HL-60 (cell line): ENCODE measurements around the gene DOCK8.

Experiments
- DNase-seq, 2 experiments: peaks; one replicate each; pipeline ENCODE4 v3.0.0-alpha.2; 2010 to 2020; ENCODE audit warnings: low read depth in 1 of 2, low spot score in 1 of 2
- H3K27ac ChIP-seq: fragments of 250-450 bp; sonication (Bioruptor Pico); replicated peaks from 2 replicates; pipeline ENCODE4 v1.5.1; 2020; ENCODE audit warnings: mild to moderate bottlenecking, moderate library complexity
- H3K27me3 ChIP-seq: fragments of 250-450 bp; sonication (Bioruptor Pico); 2 replicates; pipeline ENCODE4 v1.5.1; 2021; ENCODE audit warnings: mild to moderate bottlenecking, moderate library complexity; ENCODE audit not compliant: insufficient read depth, poor library complexity, severe bottlenecking
- H3K4me3 ChIP-seq: replicated peaks from 2 replicates; pipeline ENCODE4 v1.5.1; 2011; ENCODE audit warnings: mild to moderate bottlenecking, control low read depth, low read length; ENCODE audit not compliant: insufficient read depth
- GABPA ChIP-seq: IDR thresholded peaks from 2 replicates; pipeline ENCODE4 v1.6.1; 2012; ENCODE audit warnings: low read depth
- POLR2AphosphoS5 ChIP-seq: IDR thresholded peaks from 2 replicates; pipeline ENCODE4 v1.6.1; 2012; ENCODE audit warnings: low read depth
- SPI1 ChIP-seq: IDR thresholded peaks from 2 replicates; pipeline ENCODE4 v1.6.1; 2012; ENCODE audit warnings: low read depth, mild to moderate bottlenecking, borderline replicate concordance
- TF ChIP-seq, protein P1 (sequence below): IDR thresholded peaks from one replicate; pipeline ENCODE4 v1.5.1; 2011; ENCODE audit warnings: low read length, control low read depth, inconsistent platforms; ENCODE audit not compliant: insufficient read depth
- TF ChIP-seq, protein P2 (sequence below): IDR thresholded peaks from 2 replicates; pipeline ENCODE4 v1.6.1; 2012; ENCODE audit warnings: low read depth; ENCODE audit not compliant: insufficient replicate concordance

The DOCK8 gene

DNA sequence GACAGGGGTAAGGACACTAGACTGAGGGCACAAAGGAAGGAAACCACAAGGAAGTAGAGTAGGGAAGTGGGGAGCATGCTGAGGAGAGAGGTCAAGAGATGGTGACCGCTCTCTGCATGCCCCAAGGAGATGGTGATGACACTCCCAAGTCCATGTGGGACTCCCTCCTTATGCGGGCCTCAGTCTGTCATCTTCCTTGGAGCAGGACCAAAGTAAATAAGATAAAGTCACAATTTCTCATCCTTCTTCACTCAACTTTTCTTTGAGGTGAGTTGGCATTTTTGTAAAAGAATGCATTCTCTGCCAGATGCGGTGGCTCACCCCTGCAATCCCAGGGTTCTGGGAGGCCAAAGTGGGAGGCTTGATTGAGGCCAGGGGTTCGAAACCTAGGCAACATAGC, 256.7 kb downstream of the DOCK8 start:
- H3K4me3 ChIP-seq: no peak overlapping the region
- TF ChIP-seq GABPA (no peak), POLR2AphosphoS5 (no peak)
- H3K27ac ChIP-seq: no peak overlapping the region
- H3K27me3 ChIP-seq: no peaks in the 10 kb centered on the region
- DNase-seq: no peak

DNA sequence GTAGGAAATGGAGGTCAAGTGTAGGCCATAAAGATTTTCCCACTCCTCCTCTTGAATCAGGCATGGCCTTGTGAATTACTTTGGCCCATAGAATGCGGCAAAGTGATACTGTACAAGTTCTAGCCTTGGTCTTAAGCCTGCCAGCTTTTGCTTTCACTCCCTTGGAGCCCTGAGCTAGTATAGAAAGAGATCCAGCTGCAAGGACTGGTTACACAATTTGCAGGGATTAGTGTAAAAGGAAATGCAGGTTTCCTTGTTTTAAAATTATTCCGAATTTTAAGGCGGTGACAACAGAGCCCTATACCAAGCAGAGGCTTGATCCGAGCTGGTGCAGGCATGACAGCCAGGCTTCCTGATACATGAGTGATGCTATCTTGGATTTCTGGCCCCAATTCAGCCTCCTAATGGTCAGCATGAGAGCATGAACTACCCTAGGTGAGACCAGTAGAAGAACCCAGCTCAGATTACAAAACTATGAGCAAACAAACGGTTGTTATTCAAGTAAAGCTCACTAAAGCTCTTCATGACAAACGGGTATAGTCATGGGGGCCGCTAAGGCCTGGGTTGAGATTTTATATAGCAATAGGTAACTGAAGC, 257.9 kb downstream of the DOCK8 start:
- TF ChIP-seq, protein P1, sequence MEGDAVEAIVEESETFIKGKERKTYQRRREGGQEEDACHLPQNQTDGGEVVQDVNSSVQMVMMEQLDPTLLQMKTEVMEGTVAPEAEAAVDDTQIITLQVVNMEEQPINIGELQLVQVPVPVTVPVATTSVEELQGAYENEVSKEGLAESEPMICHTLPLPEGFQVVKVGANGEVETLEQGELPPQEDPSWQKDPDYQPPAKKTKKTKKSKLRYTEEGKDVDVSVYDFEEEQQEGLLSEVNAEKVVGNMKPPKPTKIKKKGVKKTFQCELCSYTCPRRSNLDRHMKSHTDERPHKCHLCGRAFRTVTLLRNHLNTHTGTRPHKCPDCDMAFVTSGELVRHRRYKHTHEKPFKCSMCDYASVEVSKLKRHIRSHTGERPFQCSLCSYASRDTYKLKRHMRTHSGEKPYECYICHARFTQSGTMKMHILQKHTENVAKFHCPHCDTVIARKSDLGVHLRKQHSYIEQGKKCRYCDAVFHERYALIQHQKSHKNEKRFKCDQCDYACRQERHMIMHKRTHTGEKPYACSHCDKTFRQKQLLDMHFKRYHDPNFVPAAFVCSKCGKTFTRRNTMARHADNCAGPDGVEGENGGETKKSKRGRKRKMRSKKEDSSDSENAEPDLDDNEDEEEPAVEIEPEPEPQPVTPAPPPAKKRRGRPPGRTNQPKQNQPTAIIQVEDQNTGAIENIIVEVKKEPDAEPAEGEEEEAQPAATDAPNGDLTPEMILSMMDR: no peak
- TF ChIP-seq SPI1 (no peak), POLR2AphosphoS5 (no peak), GABPA (no peak)
- TF ChIP-seq, protein P2, sequence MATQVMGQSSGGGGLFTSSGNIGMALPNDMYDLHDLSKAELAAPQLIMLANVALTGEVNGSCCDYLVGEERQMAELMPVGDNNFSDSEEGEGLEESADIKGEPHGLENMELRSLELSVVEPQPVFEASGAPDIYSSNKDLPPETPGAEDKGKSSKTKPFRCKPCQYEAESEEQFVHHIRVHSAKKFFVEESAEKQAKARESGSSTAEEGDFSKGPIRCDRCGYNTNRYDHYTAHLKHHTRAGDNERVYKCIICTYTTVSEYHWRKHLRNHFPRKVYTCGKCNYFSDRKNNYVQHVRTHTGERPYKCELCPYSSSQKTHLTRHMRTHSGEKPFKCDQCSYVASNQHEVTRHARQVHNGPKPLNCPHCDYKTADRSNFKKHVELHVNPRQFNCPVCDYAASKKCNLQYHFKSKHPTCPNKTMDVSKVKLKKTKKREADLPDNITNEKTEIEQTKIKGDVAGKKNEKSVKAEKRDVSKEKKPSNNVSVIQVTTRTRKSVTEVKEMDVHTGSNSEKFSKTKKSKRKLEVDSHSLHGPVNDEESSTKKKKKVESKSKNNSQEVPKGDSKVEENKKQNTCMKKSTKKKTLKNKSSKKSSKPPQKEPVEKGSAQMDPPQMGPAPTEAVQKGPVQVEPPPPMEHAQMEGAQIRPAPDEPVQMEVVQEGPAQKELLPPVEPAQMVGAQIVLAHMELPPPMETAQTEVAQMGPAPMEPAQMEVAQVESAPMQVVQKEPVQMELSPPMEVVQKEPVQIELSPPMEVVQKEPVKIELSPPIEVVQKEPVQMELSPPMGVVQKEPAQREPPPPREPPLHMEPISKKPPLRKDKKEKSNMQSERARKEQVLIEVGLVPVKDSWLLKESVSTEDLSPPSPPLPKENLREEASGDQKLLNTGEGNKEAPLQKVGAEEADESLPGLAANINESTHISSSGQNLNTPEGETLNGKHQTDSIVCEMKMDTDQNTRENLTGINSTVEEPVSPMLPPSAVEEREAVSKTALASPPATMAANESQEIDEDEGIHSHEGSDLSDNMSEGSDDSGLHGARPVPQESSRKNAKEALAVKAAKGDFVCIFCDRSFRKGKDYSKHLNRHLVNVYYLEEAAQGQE: no peak
- Histone ChIP-seq H3K4me3 (no peak overlapping the region), H3K27me3 (no peaks in the 10 kb centered on the region), H3K27ac (no peak overlapping the region)
- DNase-seq: no peak

DNA sequence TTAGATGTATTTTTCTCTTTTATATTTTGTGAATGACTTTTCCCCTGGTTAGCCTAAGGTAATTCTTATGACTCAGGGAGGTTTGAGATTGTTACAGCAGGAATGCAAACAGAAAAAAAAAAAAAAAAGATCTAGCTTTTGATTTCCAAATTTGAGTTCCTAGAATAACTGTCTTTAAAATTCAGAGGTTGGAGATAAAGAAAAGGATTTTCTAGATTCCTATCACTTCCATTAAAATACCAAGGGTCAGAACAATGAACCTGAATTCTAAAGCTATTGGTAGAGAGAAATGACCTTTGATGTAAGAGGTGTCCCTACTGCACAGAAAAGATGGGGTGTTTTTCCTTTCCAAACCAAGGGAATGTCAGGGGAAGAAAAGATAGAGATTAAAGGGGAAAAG, 262.5 kb downstream of the DOCK8 start:
- H3K27me3 ChIP-seq: no peaks in the 10 kb centered on the region
- H3K27ac ChIP-seq: no peak overlapping the region
- no peak overlapping the region for H3K4me3 ChIP-seq
- no peak for DNase-seq
- TF ChIP-seq, protein P2: no peak
- TF ChIP-seq POLR2AphosphoS5 (no peak), GABPA (no peak), SPI1 (no peak)
- TF ChIP-seq, protein P1: no peak

DNA sequence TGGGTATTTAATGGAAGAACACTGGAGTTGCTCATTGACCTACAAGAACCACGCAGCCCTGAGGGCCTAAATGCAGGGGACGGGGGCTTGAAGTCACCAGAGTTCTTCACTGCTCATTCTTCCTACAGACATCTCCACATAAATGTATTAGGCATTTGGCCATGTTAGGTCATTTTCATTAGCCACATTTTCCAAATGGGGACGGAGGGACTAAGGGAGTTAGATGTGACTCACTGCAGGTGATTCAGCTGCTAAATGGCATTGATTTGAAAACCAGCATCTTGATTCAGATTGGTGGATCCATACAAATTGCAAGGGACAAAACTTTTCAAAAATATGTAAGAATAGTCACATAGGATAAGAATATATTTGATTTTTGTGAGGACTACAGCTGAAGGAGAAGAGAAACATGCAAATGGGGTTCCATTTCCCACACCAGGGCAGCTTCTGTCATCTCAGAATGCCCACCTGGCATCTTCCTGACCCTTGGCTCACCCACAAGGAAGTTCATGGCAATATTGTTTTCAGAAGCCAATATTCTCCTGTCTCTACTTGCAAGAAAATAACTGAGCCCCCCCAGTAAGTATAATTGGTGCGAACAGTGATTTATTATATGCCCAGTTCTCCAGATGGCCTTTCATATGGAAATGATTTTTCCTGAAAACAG, 264.8 kb downstream of the DOCK8 start:
- Histone ChIP-seq H3K27ac (no peak overlapping the region), H3K4me3 (no peak overlapping the region), H3K27me3 (no peaks in the 10 kb centered on the region)
- DNase-seq: no peak
- TF ChIP-seq GABPA: no peak
- TF ChIP-seq, protein P1: no peak
- no peak for TF ChIP-seq POLR2AphosphoS5
- TF ChIP-seq, protein P2: no peak
- TF ChIP-seq SPI1: no peak
